PC-9 (cell line): ENCODE measurements around the gene ZNF737. TPM values are rescaled to one million over a fixed set of nuclear protein-coding genes. Genes with fewer than 3 reads are reported as not detected.
"Not testable (repeated sequence)": the region's sequence is repeated elsewhere in the genome, so short reads cannot be mapped to it uniquely, and the experiment has no call there.

Source experiments
- Bru-seq: library from RNA; stranded (reverse); fragments of 400-500 nt; gene quantifications from one replicate; lab custom pipeline; 2021; lab: Mats Ljungman, UMichigan
- BruChase-seq, 2 experiments: library from RNA; stranded (reverse); fragments of 400-500 nt; gene quantifications; one replicate each; lab custom pipeline; 2021; lab: Mats Ljungman, UMichigan
- BruUV-seq: library from RNA; stranded (reverse); fragments of 400-500 nt; replicated peaks from 2 replicates; lab custom pipeline; 2021; lab: Mats Ljungman, UMichigan
- CTCF ChIA-PET: fragments of 300-600 bp; sonication (Branson Sonifier 250); formaldehyde crosslinking; loops from one replicate; lab custom pipeline; 2022; ENCODE audit warnings: antibody characterized with exemption; lab: Charles Lee
- POLR2A ChIA-PET: fragments of 300-600 bp; sonication (Branson Sonifier 250); formaldehyde crosslinking; loops from one replicate; lab custom pipeline; 2022; ENCODE audit warnings: antibody characterized with exemption; ENCODE audit not compliant: unreplicated experiment; lab: Charles Lee
- DNase-seq, 2 experiments: peaks; one replicate each; pipeline versions ENCODE4 v3.0.0 to v3.0.0-alpha.2; 2015 to 2022; ENCODE audit warnings: mixed read lengths in 1 of 2
- H2AFZ ChIP-seq: fragments of 200-600 bp; sonication (generic); 2 replicates; pipeline ENCODE4 v1.8.1; 2017; ENCODE audit warnings: antibody characterized with exemption
- H3F3A ChIP-seq: fragments of 200-600 bp; sonication (generic); 2 replicates; pipeline ENCODE4 v1.8.1; 2017; ENCODE audit warnings: antibody characterized with exemption, mild to moderate bottlenecking, low read depth; ENCODE audit not compliant: insufficient read depth
- H3K27ac ChIP-seq: fragments of 200-600 bp; sonication (generic); 2 replicates; pipeline ENCODE4 v1.6.1; 2016; ENCODE audit warnings: mixed run types
- H3K27me3 ChIP-seq: fragments of 200-600 bp; sonication (generic); 2 replicates; pipeline ENCODE4 v1.6.1; 2016; ENCODE audit warnings: low read depth, mixed run types; ENCODE audit not compliant: insufficient read depth
- H3K36me3 ChIP-seq: fragments of 200-600 bp; sonication (generic); 2 replicates; pipeline ENCODE4 v1.6.1; 2016; ENCODE audit warnings: low read depth, mixed run types
- H3K4me1 ChIP-seq: fragments of 200-600 bp; sonication (generic); replicated peaks from 2 replicates; pipeline ENCODE4 v1.6.1; 2016; ENCODE audit warnings: mixed run types; ENCODE audit not compliant: insufficient read depth
- H3K4me2 ChIP-seq: fragments of 200-600 bp; sonication (generic); 2 replicates; pipeline ENCODE4 v1.6.1; 2017; ENCODE audit warnings: mixed run types
- H3K4me3 ChIP-seq: fragments of 200-600 bp; sonication (generic); 2 replicates; pipeline ENCODE4 v1.6.1; 2016; ENCODE audit warnings: mixed run types
- H3K79me2 ChIP-seq: fragments of 200-600 bp; sonication (generic); 2 replicates; pipeline ENCODE4 v1.6.1; 2017; ENCODE audit warnings: low read depth, mixed run types
- H3K9me2 ChIP-seq: fragments of 200-600 bp; sonication (generic); 2 replicates; pipeline ENCODE4 v1.8.1; 2017; ENCODE audit warnings: mild to moderate bottlenecking; ENCODE audit not compliant: insufficient read depth
- H3K9me3 ChIP-seq: fragments of 200-600 bp; sonication (generic); 2 replicates; pipeline ENCODE4 v1.8.1; 2016; ENCODE audit warnings: low read depth; ENCODE audit not compliant: insufficient read depth
- H4K20me1 ChIP-seq: fragments of 200-600 bp; sonication (generic); 2 replicates; pipeline ENCODE4 v1.8.1; 2017; ENCODE audit not compliant: insufficient read depth
- CTCF ChIP-seq: fragments of 200-600 bp; sonication (generic); conservative IDR thresholded peaks from 2 replicates; pipeline ENCODE4 v1.6.1; 2017; ENCODE audit warnings: mixed run types, antibody characterized with exemption, mild to moderate bottlenecking, moderate library complexity
- EZH2 ChIP-seq: fragments of 200-600 bp; sonication (generic); IDR thresholded peaks from 2 replicates; pipeline ENCODE4 v1.8.0; 2017; ENCODE audit warnings: antibody characterized with exemption, low read depth
- intact Hi-C: fragments of 100-400 bp; cut with micrococcal nuclease; formaldehyde crosslinking; loops from one replicate; pipeline ENCODE4 v1.10.0; 2022; ENCODE audit not compliant: unreplicated experiment
- long read RNA-seq: library from polyadenylated mRNA; stranded (forward); transcript quantifications from one replicate; pipeline ENCODE4 v2.0.0, GENCODE V29; 2022
- total RNA-seq: library from RNA; stranded (reverse); gene quantifications from 2 replicates; pipeline ENCODE4 v1.2.3, GENCODE V29; 2021

The ZNF737 gene
- 5.4 and 6.0 TPM in 2 replicates for total RNA-seq
- percentile 70 among the genes with signal in this experiment for Bru-seq, nascent RNA
- BruChase-seq, experiment 1, labeled RNA remaining after a 2-hour chase: percentile 65 among the genes with signal in this experiment
- BruChase-seq, experiment 2, labeled RNA remaining after a 6-hour chase: percentile 52 among the genes with signal in this experiment
- long read RNA-seq, partial matches to known transcripts: 0 of 4 reads
- long read RNA-seq, other reads (novel, unspliced or antisense): 3 of 4 reads

GRCh38 chr19:20565321-20566018 is at the start of gene ZNF737:
Gene ZNF737 (minus strand): TSS chr19:20565781. CDS start chr19:20565640, 141 bp downstream.
- Histone ChIP-seq H3K4me1 (no peaks in the 10 kb centered on the region; the same call in 1 of the 2 replicates), H3K27ac (peak within 1 kb of the TSS; percentile 31; the same call in 1 of the 2 replicates), H3K4me2 (peak within 1 kb of the TSS; percentile 83), H2AFZ (peak within 1 kb of the TSS; percentile 95), H4K20me1 (no peaks in the 10 kb centered on the region), H3K27me3 (no peaks in the 10 kb centered on the region), H3K4me3 (peak within 1 kb of the TSS; percentile 72), H3K36me3 (no peaks in the 10 kb centered on the region; the same call in 1 of the 2 replicates), H3F3A (no peaks in the 10 kb centered on the region), H3K9me3 (peaks cover 14% of the 10 kb centered on the region), H3K9me2 (no peaks in the 10 kb centered on the region), H3K79me2 (no peaks in the 10 kb centered on the region)
- CTCF ChIA-PET: no interaction called here
- POLR2A ChIA-PET: interaction anchor here (0.5 to 0.6 kb wide), 2 partner anchors 61 to 873 kb away, joined by 3 to 4 read pairs; no protein-coding TSS in a partner anchor
- peak; percentile 88 to 94 for DNase-seq
- intact Hi-C loops: no loop called here
- TF ChIP-seq CTCF: no peak
- TF ChIP-seq EZH2: no peak
- no TSS peak for BruUV-seq

GRCh38 chr19:20614971-20615370 is 49.4 kb upstream of the ZNF737 start:
- H2AFZ ChIP-seq, CTCF ChIA-PET, DNase-seq, H3K79me2 ChIP-seq, H3K4me2 ChIP-seq, H3K36me3 ChIP-seq, POLR2A ChIA-PET, BruUV-seq, intact Hi-C loops, H3K27ac ChIP-seq, H3K9me2 ChIP-seq, H3K4me3 ChIP-seq, H3K27me3 ChIP-seq, H4K20me1 ChIP-seq, H3K9me3 ChIP-seq, H3F3A ChIP-seq, H3K4me1 ChIP-seq: not testable (repeated sequence)

- BruUV-seq: no TSS peak
- POLR2A ChIA-PET: no interaction called here
- Histone ChIP-seq H3F3A (no peaks in the 10 kb centered on the region), H2AFZ (no peak overlapping the region), H3K4me3 (peak overlapping the region; percentile 26; the same call in 1 of the 2 replicates), H3K4me1 (no peaks in the 10 kb centered on the region), H3K4me2 (peak overlapping the region; percentile 58), H3K27ac (no peak overlapping the region), H3K27me3 (no peaks in the 10 kb centered on the region), H3K9me2 (no peaks in the 10 kb centered on the region; the same call in 1 of the 2 replicates), H3K9me3 (no peaks in the 10 kb centered on the region; the same call in none of the 2 replicates), H3K79me2 (no peaks in the 10 kb centered on the region), H3K36me3 (no peaks in the 10 kb centered on the region), H4K20me1 (no peaks in the 10 kb centered on the region)
- CTCF ChIA-PET: no interaction called here
- no peak for DNase-seq
- TF ChIP-seq CTCF: no peak
- no peak for TF ChIP-seq EZH2
- intact Hi-C loops: no loop called here
Observed at GRCh38 chr19:20612711-20613316, 47.2 kb upstream of the ZNF737 start.
